ENCODE data around the gene RPS6KL1.

RPS6KL1 gene

GRCh38 chr14:74948228-74949175 is 25.4 kb upstream of the RPS6KL1 start:
- DNase-seq (ENCODE audit: low spot score): no peak
- H3K79me1 ChIP-seq (ENCODE audit: low read depth, low read length): no peaks in the 10 kb centered on the region
- H3K4ac ChIP-seq (ENCODE audit: low read length): no peak overlapping the region
- H2AK5ac ChIP-seq (ENCODE audit: low read depth, low read length): no peak overlapping the region
- no peak overlapping the region for H3K14ac ChIP-seq (ENCODE audit: low read length)
- H2AFZ ChIP-seq (ENCODE audit: low read length): peak overlapping the region; percentile 30
- H3K9me3 ChIP-seq (replicated peaks in 1 of 2; ENCODE audit: control insufficient read depth in 2 of 2, insufficient read depth in 1 of 2, low read depth in 1 of 2, low read length in 2 of 2): no peaks in the 10 kb centered on the region
- no peak overlapping the region for H3K18ac ChIP-seq (ENCODE audit: low read length)
- no peak overlapping the region for H3K23ac ChIP-seq (ENCODE audit: low read depth, low read length, poor library complexity)
- H4K91ac ChIP-seq (ENCODE audit: low read depth, low read length, poor library complexity): no peak overlapping the region
- no peak overlapping the region for H2BK5ac ChIP-seq (ENCODE audit: low read length)
- H3K27me3 ChIP-seq (ENCODE audit: control insufficient read depth in 3 of 3, insufficient read depth in 3 of 3, low read depth in 1 of 3, low read length in 3 of 3): no peaks in the 10 kb centered on the region
- no peak overlapping the region for H3K4me2 ChIP-seq (ENCODE audit: insufficient read depth, low read length, poor library complexity, severe bottlenecking)
- no peak overlapping the region for H3K4me3 ChIP-seq (ENCODE audit: low read length in 2 of 2)
- H2BK120ac ChIP-seq (ENCODE audit: low read depth, low read length): no peak overlapping the region
- no peak overlapping the region for H2BK15ac ChIP-seq (ENCODE audit: low read length)
- no peak overlapping the region for H2BK12ac ChIP-seq (ENCODE audit: low read length)
- no peak overlapping the region for H3K27ac ChIP-seq (replicated peaks; ENCODE audit: low read length)
- H3K36me3 ChIP-seq (replicated peaks in 1 of 2; ENCODE audit: control insufficient read depth in 2 of 2, insufficient read depth in 2 of 2, low read length in 2 of 2): no peaks in the 10 kb centered on the region
- peaks cover 5 to 21% of the 10 kb centered on the region in 2 donors for H3K4me1 ChIP-seq (ENCODE audit: control insufficient read depth in 2 of 2, insufficient read depth in 1 of 2, low read depth in 1 of 2, low read length in 2 of 2)
- no CpG with 5 or more reads among the region's 23 CpGs for WGBS, 2 donors (ENCODE audit: extremely low coverage in 2 of 2, insufficient read length in 2 of 2, insufficient replicate concordance in 1 of 2)
- H3K9ac ChIP-seq (ENCODE audit: low read depth, low read length, poor library complexity): no peak overlapping the region
- no peak overlapping the region for H4K8ac ChIP-seq (ENCODE audit: low read depth, low read length)

- no peak overlapping the region for H2BK12ac ChIP-seq (ENCODE audit: low read length)
- H3K18ac ChIP-seq (ENCODE audit: low read length): peak overlapping the region; percentile 48
- no peak overlapping the region for H3K4me2 ChIP-seq (ENCODE audit: insufficient read depth, low read length, poor library complexity, severe bottlenecking)
- no peak overlapping the region for H2BK15ac ChIP-seq (ENCODE audit: low read length)
- no peak overlapping the region for H3K4ac ChIP-seq (ENCODE audit: low read length)
- H4K91ac ChIP-seq (ENCODE audit: low read depth, low read length, poor library complexity): no peak overlapping the region
- H3K27ac ChIP-seq (replicated peaks; ENCODE audit: low read length): no peak overlapping the region
- no CpG with 5 or more reads among the region's 13 CpGs for WGBS, 2 donors (ENCODE audit: extremely low coverage in 2 of 2, insufficient read length in 2 of 2, insufficient replicate concordance in 1 of 2)
- H3K14ac ChIP-seq (ENCODE audit: low read length): no peak overlapping the region
- no peak overlapping the region for H2BK5ac ChIP-seq (ENCODE audit: low read length)
- no peak overlapping the region for H3K4me3 ChIP-seq (ENCODE audit: low read length in 2 of 2)
- peaks cover 5 to 15% of the 10 kb centered on the region in 2 donors for H3K4me1 ChIP-seq (ENCODE audit: control insufficient read depth in 2 of 2, insufficient read depth in 1 of 2, low read depth in 1 of 2, low read length in 2 of 2)
- H3K36me3 ChIP-seq (replicated peaks in 1 of 2; ENCODE audit: control insufficient read depth in 2 of 2, insufficient read depth in 2 of 2, low read length in 2 of 2): no peaks in the 10 kb centered on the region
- no peak overlapping the region for H3K9ac ChIP-seq (ENCODE audit: low read depth, low read length, poor library complexity)
- H2AK5ac ChIP-seq (ENCODE audit: low read depth, low read length): peak overlapping the region; percentile 22
- no peak for DNase-seq (ENCODE audit: low spot score)
- no peak overlapping the region for H2AFZ ChIP-seq (ENCODE audit: low read length)
- no peak overlapping the region for H2BK120ac ChIP-seq (ENCODE audit: low read depth, low read length)
- no peak overlapping the region for H4K8ac ChIP-seq (ENCODE audit: low read depth, low read length)
- H3K23ac ChIP-seq (ENCODE audit: low read depth, low read length, poor library complexity): no peak overlapping the region
- no peaks in the 10 kb centered on the region for H3K79me1 ChIP-seq (ENCODE audit: low read depth, low read length)
- H3K9me3 ChIP-seq (replicated peaks in 1 of 2; ENCODE audit: control insufficient read depth in 2 of 2, insufficient read depth in 1 of 2, low read depth in 1 of 2, low read length in 2 of 2): no peaks in the 10 kb centered on the region
- no peaks in the 10 kb centered on the region for H3K27me3 ChIP-seq (ENCODE audit: control insufficient read depth in 3 of 3, insufficient read depth in 3 of 3, low read depth in 1 of 3, low read length in 3 of 3)
These were observed 24.5 kb upstream of the RPS6KL1 start for GRCh38 chr14:74947353-74948227.

GRCh38 chr14:74946659-74947281 is 23.7 kb upstream of the RPS6KL1 start:
- no peak overlapping the region for H2AK5ac ChIP-seq (ENCODE audit: low read depth, low read length)
- no peak overlapping the region for H3K18ac ChIP-seq (ENCODE audit: low read length)
- no peak overlapping the region for H3K23ac ChIP-seq (ENCODE audit: low read depth, low read length, poor library complexity)
- H3K79me1 ChIP-seq (ENCODE audit: low read depth, low read length): no peaks in the 10 kb centered on the region
- H3K14ac ChIP-seq (ENCODE audit: low read length): no peak overlapping the region
- no peak overlapping the region for H2BK120ac ChIP-seq (ENCODE audit: low read depth, low read length)
- no peak overlapping the region for H3K4me3 ChIP-seq (ENCODE audit: low read length in 2 of 2)
- H2BK5ac ChIP-seq (ENCODE audit: low read length): no peak overlapping the region
- no peak for DNase-seq (ENCODE audit: low spot score)
- H3K36me3 ChIP-seq (replicated peaks in 1 of 2; ENCODE audit: control insufficient read depth in 2 of 2, insufficient read depth in 2 of 2, low read length in 2 of 2): no peaks in the 10 kb centered on the region
- H3K27ac ChIP-seq (replicated peaks; ENCODE audit: low read length): no peak overlapping the region
- no peaks in the 10 kb centered on the region for H3K27me3 ChIP-seq (ENCODE audit: control insufficient read depth in 3 of 3, insufficient read depth in 3 of 3, low read depth in 1 of 3, low read length in 3 of 3)
- H2AFZ ChIP-seq (ENCODE audit: low read length): peak overlapping the region; percentile 89
- H2BK12ac ChIP-seq (ENCODE audit: low read length): no peak overlapping the region
- no peak overlapping the region for H4K91ac ChIP-seq (ENCODE audit: low read depth, low read length, poor library complexity)
- no CpG with 5 or more reads among the region's 5 CpGs for WGBS, 2 donors (ENCODE audit: extremely low coverage in 2 of 2, insufficient read length in 2 of 2, insufficient replicate concordance in 1 of 2)
- no peak overlapping the region for H4K8ac ChIP-seq (ENCODE audit: low read depth, low read length)
- no peak overlapping the region for H3K9ac ChIP-seq (ENCODE audit: low read depth, low read length, poor library complexity)
- peaks cover 7 to 12% of the 10 kb centered on the region in 2 donors for H3K4me1 ChIP-seq (ENCODE audit: control insufficient read depth in 2 of 2, insufficient read depth in 1 of 2, low read depth in 1 of 2, low read length in 2 of 2)
- H3K9me3 ChIP-seq (replicated peaks in 1 of 2; ENCODE audit: control insufficient read depth in 2 of 2, insufficient read depth in 1 of 2, low read depth in 1 of 2, low read length in 2 of 2): no peaks in the 10 kb centered on the region
- no peak overlapping the region for H3K4me2 ChIP-seq (ENCODE audit: insufficient read depth, low read length, poor library complexity, severe bottlenecking)
- no peak overlapping the region for H3K4ac ChIP-seq (ENCODE audit: low read length)
- H2BK15ac ChIP-seq (ENCODE audit: low read length): no peak overlapping the region
